HG02970 (cell line): ENCODE data around the gene ZNF221.
"Not testable (repeated sequence)": the region's sequence is repeated elsewhere in the genome, so short reads cannot be mapped to it uniquely, and the experiment has no call there.

Experiments
- ATAC-seq: cut with Tn5 transposase; IDR thresholded peaks from one replicate; pipeline ENCODE4 v1.9.1; 2021; ENCODE audit warnings: mild to moderate bottlenecking, moderate library complexity, moderate number of reproducible peaks; ENCODE audit not compliant: unreplicated experiment, low FRiP score

Gene ZNF221

GRCh38 chr19:43950834-43951645 lies at the start of gene ZNF221:
ZNF221 (plus strand) TSS chr19:43951228; CDS start chr19:43962727, 11,499 bp downstream.
- peak; percentile 92 for ATAC-seq

- ATAC-seq = no peak
Measured at GRCh38 chr19:43901395-43902390, 49.3 kb upstream of the ZNF221 start.

GRCh38 chr19:43902399-43902798 lies 48.6 kb upstream of the ZNF221 start:
- no peak for ATAC-seq

- ATAC-seq = no peak
Measured at GRCh38 chr19:43905897-43906296, 45.1 kb upstream of the ZNF221 start.

- no peak for ATAC-seq
Measured at GRCh38 chr19:43906774-43907173, 44.3 kb upstream of the ZNF221 start.

GRCh38 chr19:43908659-43909058 lies 42.4 kb upstream of the ZNF221 start:
- ATAC-seq = no peak

- no peak for ATAC-seq
Measured at GRCh38 chr19:43910884-43911283, 40.1 kb upstream of the ZNF221 start.

- ATAC-seq = no peak
Measured at GRCh38 chr19:43913383-43913782, 37.6 kb upstream of the ZNF221 start.

- ATAC-seq = no peak
Measured at GRCh38 chr19:43914051-43914450, 37.0 kb upstream of the ZNF221 start.

GRCh38 chr19:43923875-43924274 lies 27.2 kb upstream of the ZNF221 start:
- ATAC-seq = no peak

- no peak for ATAC-seq
Measured at GRCh38 chr19:43928820-43929219, 22.2 kb upstream of the ZNF221 start.

GRCh38 chr19:43934055-43934984 lies 16.7 kb upstream of the ZNF221 start:
- ATAC-seq = no peak

GRCh38 chr19:43934985-43935708 lies 15.9 kb upstream of the ZNF221 start, which contains the start of gene ZNF45:
ZNF45 (minus strand) TSS chr19:43935282; CDS start chr19:43922185, 13,097 bp downstream.
- peak; percentile 84 for ATAC-seq

GRCh38 chr19:43936188-43936587 lies 14.8 kb upstream of the ZNF221 start:
- ATAC-seq = no peak

- no peak for ATAC-seq
Measured at GRCh38 chr19:43939557-43940260, 11.3 kb upstream of the ZNF221 start.

- no peak for ATAC-seq
Measured at GRCh38 chr19:43940719-43941118, 10.3 kb upstream of the ZNF221 start.

GRCh38 chr19:43941209-43941608 lies 9.8 kb upstream of the ZNF221 start:
- no peak for ATAC-seq

GRCh38 chr19:43947412-43947811 lies 3.6 kb upstream of the ZNF221 start:
- ATAC-seq = not testable (repeated sequence)

- ATAC-seq = not testable (repeated sequence)
Measured at GRCh38 chr19:43949803-43950202, 1.2 kb upstream of the ZNF221 start.
